ENCODE measurements around the gene SDCBP2. TPM values are rescaled to one million over a fixed set of nuclear protein-coding genes. Genes with fewer than 3 reads are reported as not detected.

Gene SDCBP2
- total RNA-seq, 2 donors from 2014 or later, result 2.9 to 3.9 TPM

GRCh38 chr20:1335961-1336698 is 7.2 kb upstream of the SDCBP2 start:
- peak overlapping the region; percentile 57 to 63 for H3K27ac ChIP-seq
- no peaks in the 10 kb centered on the region for H3K36me3 ChIP-seq
- TF ChIP-seq CTCF (IDR thresholded peaks at IDR 0.05), result no peak
- H3K4me3 ChIP-seq, result no peak overlapping the region
- DNase-seq (ENCODE audit: low spot score), result peak; percentile 53
- H3K27me3 ChIP-seq, result no peaks in the 10 kb centered on the region
- no peaks in the 10 kb centered on the region for H3K9me3 ChIP-seq
- H3K4me1 ChIP-seq, result peaks cover 0 to 41% of the 10 kb centered on the region in 2 donors

- Histone ChIP-seq H3K4me3 (no peak overlapping the region), H3K9me3 (no peaks in the 10 kb centered on the region), H3K36me3 (no peaks in the 10 kb centered on the region), H3K27ac (no peak overlapping the region), H3K27me3 (no peaks in the 10 kb centered on the region), H3K4me1 (peaks cover 0 to 55% of the 10 kb centered on the region in 2 donors)
- DNase-seq (ENCODE audit: low spot score), result peak; percentile 52
- no peak for TF ChIP-seq CTCF (IDR thresholded peaks at IDR 0.05)
These were observed 5.8 kb upstream of the SDCBP2 start for GRCh38 chr20:1334761-1335160.

GRCh38 chr20:1334370-1334731 is 5.4 kb upstream of the SDCBP2 start:
- Histone ChIP-seq H3K27me3 (no peaks in the 10 kb centered on the region), H3K36me3 (no peaks in the 10 kb centered on the region), H3K9me3 (no peaks in the 10 kb centered on the region), H3K4me1 (peaks cover 0 to 59% of the 10 kb centered on the region in 2 donors), H3K27ac (no peak overlapping the region), H3K4me3 (no peak overlapping the region)
- peak; percentile 36 for DNase-seq (ENCODE audit: low spot score)
- TF ChIP-seq CTCF (IDR thresholded peaks at IDR 0.05), result no peak

GRCh38 chr20:1333462-1334369 is 4.8 kb upstream of the SDCBP2 start:
- DNase-seq (ENCODE audit: low spot score), result peak; percentile 23
- H3K36me3 ChIP-seq, result no peaks in the 10 kb centered on the region
- H3K27ac ChIP-seq, result peak overlapping the region in 1 of 2 donors; percentile 2
- no peak overlapping the region for H3K4me3 ChIP-seq
- no peaks in the 10 kb centered on the region for H3K27me3 ChIP-seq
- no peaks in the 10 kb centered on the region for H3K9me3 ChIP-seq
- H3K4me1 ChIP-seq, result peaks cover 0 to 65% of the 10 kb centered on the region in 2 donors
- TF ChIP-seq CTCF (IDR thresholded peaks at IDR 0.05), result no peak

- DNase-seq (ENCODE audit: low spot score), result peak; percentile 44
- Histone ChIP-seq H3K9me3 (no peaks in the 10 kb centered on the region), H3K27me3 (no peaks in the 10 kb centered on the region), H3K36me3 (no peaks in the 10 kb centered on the region), H3K4me3 (no peak overlapping the region), H3K4me1 (peaks cover 0 to 67% of the 10 kb centered on the region in 2 donors), H3K27ac (no peak overlapping the region)
- TF ChIP-seq CTCF (IDR thresholded peaks at IDR 0.05), result no peak
These were observed 3.9 kb upstream of the SDCBP2 start for GRCh38 chr20:1332749-1333300.

Data from right atrium auricular region (tissue), 2 donors.